Choroid plexus epithelial cell (primary cell): ENCODE data around the gene SPAG17.
A peak's percentile ranks its signal among the peaks of the same experiment; 100 is the strongest.

Experiments
- DNase-seq: peaks from one replicate; pipeline ENCODE4 v3.0.0-alpha.2; 2010; ENCODE audit warnings: low read depth
- H3K4me3 ChIP-seq: 2 replicates; pipeline ENCODE4 v1.5.1; 2011; ENCODE audit warnings: low read depth, mild to moderate bottlenecking, control low read depth, low read length, moderate library complexity
- CTCF ChIP-seq: conservative IDR thresholded peaks from 2 replicates; pipeline ENCODE4 v1.5.1; 2011; ENCODE audit warnings: low read depth, mild to moderate bottlenecking, control low read depth, inconsistent platforms, low read length, moderate library complexity

The SPAG17 gene

GRCh38 chr1:118090130-118090529 is 94.9 kb downstream of the SPAG17 start:
- H3K4me3 ChIP-seq: no peak overlapping the region
- no peak for TF ChIP-seq CTCF
- no peak for DNase-seq

DNA sequence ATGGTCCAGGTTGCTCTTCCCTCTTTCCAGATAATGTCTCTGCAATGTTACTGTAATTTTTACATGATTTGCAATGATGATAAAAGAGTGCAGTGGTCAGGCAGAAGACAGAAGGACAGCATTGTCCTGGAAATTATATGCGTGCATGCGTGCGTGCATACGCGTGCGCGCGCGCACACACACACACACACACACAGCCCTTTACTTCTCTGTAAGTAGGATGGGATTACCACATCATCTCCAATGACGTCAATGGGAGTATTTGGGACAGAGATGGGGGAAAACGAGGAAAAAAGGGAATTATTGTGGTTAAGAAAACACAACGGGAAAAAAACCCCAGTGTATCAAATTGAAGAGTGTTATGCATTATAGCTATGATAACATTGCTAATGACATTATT is 99.7 kb downstream of the SPAG17 start:
- no peak overlapping the region for H3K4me3 ChIP-seq
- TF ChIP-seq CTCF: no peak
- no peak for DNase-seq

DNA sequence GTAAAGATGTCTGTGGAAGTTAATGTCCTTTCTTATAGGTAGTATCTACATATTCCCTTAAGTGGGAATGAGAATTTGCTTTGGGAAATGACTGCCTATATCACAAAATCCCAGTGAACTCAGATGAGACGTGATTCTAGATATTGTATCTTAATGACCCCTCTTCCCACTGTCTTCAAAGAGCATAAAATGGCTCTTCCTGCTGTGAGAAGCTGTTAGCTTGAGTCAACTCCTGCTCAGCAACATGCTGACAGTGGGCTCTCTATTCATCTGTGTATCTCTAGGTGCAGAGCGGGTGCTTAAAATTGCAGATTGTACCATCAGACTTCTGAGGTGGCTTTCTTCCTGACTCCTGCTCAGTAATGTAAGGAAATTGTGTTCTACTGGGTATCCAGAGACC is 100.6 kb downstream of the SPAG17 start:
- H3K4me3 ChIP-seq: no peak overlapping the region
- DNase-seq: no peak
- TF ChIP-seq CTCF: no peak

DNA sequence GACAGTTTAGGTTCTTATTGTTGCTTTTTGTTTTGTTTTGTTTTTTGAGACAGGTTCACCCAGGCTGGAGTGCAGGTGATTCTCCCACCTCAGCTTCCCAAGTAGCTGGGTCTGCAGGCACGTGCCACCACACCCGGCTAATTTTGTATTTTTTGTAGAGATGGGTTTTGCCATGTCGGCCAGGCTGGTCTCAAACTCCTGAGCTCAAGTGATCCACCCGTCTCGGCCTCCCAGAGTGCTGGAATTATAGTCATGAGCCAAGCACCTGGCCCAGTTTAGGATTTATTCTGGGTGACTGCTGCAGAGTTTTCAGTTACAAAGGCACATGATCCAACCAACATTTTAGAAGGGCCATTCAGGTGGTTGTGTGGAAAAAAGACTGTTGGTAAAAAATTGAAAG is 102.0 kb downstream of the SPAG17 start:
- H3K4me3 ChIP-seq: no peak overlapping the region
- no peak for TF ChIP-seq CTCF
- no peak for DNase-seq

DNA sequence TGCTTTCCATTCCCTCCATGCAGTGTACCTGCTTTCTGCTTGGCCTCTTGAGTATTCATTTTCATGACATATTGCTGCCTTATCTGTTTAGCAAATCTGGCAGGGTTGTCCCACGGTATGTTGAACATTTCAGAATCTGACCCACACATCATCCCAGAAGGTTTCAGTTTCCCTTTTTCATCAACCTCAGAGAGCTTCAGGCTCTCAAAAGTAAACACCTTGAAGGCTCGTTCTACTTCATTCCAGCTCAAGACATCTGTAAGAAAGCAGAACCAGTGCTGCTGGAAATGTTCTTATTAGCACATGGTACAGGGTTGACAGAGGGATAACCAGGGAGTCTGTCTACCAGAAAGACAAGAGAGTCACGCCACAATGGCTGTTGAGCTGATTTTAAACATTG is 103.6 kb downstream of the SPAG17 start:
- DNase-seq: no peak
- TF ChIP-seq CTCF: no peak
- H3K4me3 ChIP-seq: no peak overlapping the region

DNA sequence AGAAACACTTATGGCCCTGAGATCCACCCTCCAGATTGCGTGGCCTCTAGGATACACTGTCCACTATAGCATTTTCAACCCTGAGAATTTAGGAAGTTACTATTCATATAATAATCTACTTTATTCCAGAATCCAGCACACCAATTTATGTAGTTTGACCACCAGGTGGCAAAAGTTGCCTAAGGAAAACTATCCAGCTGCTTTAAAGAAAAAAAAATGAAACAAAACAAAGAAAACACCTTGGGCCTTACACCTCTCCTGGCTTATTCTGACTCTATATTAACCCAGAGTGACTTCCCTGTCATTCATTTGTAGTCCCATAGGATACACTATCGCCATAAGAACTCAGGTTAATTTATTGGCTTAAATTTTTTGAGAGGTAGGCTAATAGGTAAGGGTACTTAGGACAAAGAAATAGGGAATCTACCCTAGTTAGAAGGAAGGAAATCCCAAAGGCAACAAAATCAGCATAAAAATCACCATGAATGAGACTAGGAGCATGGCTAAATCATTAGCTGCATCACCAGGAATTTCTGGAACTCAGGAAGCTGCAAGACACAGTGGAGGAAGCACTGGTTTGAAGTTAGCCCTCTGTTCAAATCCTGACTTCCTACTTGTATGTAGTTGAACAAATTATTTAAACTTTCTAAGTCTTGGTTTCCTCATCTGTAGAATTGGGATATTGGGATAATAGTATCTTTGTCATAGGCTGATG is 107.5 kb downstream of the SPAG17 start:
- TF ChIP-seq CTCF: peak; percentile 62
- no peak overlapping the region for H3K4me3 ChIP-seq
- peak; percentile 68 for DNase-seq

GRCh38 chr1:118075116-118075515 is 109.9 kb downstream of the SPAG17 start:
- no peak for TF ChIP-seq CTCF
- peak; percentile 6 for DNase-seq
- H3K4me3 ChIP-seq: no peak overlapping the region
